GM18526 (cell line): ENCODE data around the gene JARID2.

ENCODE experiments used
- POLR2A ChIP-seq: IDR thresholded peaks from 3 replicates; pipeline ENCODE4 v1.6.1; 2011; ENCODE audit not compliant: insufficient read length; ENCODE audit errors: extremely low read depth

Gene JARID2

GRCh38 chr6:15538766-15539495, 293.1 kb downstream of the JARID2 start:
- no peak for TF ChIP-seq POLR2A

- no peak for TF ChIP-seq POLR2A
Measured at GRCh38 chr6:15539722-15540270, 293.9 kb downstream of the JARID2 start.

- no peak for TF ChIP-seq POLR2A
Measured at GRCh38 chr6:15544321-15544900, 298.5 kb downstream of the JARID2 start.

GRCh38 chr6:15546591-15546990, 300.7 kb downstream of the JARID2 start:
- TF ChIP-seq POLR2A, result no peak

GRCh38 chr6:15547400-15547799, 301.5 kb downstream of the JARID2 start:
- no peak for TF ChIP-seq POLR2A

GRCh38 chr6:15549371-15549770, 303.5 kb downstream of the JARID2 start:
- no peak for TF ChIP-seq POLR2A

GRCh38 chr6:15550546-15551123, 304.8 kb downstream of the JARID2 start:
- no peak for TF ChIP-seq POLR2A

- no peak for TF ChIP-seq POLR2A
Measured at GRCh38 chr6:15551262-15551661, 305.4 kb downstream of the JARID2 start.

- no peak for TF ChIP-seq POLR2A
Measured at GRCh38 chr6:15551798-15552197, 305.9 kb downstream of the JARID2 start.

- no peak for TF ChIP-seq POLR2A
Measured at GRCh38 chr6:15553031-15553430, 307.2 kb downstream of the JARID2 start.

GRCh38 chr6:15553736-15554294, 307.9 kb downstream of the JARID2 start:
- no peak for TF ChIP-seq POLR2A

- no peak for TF ChIP-seq POLR2A
Measured at GRCh38 chr6:15554728-15555100, 308.8 kb downstream of the JARID2 start.

GRCh38 chr6:15555101-15556038, 309.5 kb downstream of the JARID2 start:
- TF ChIP-seq POLR2A, result no peak

- no peak for TF ChIP-seq POLR2A
Measured at GRCh38 chr6:15556711-15557110, 310.8 kb downstream of the JARID2 start.

- TF ChIP-seq POLR2A, result no peak
Measured at GRCh38 chr6:15557174-15557573, 311.3 kb downstream of the JARID2 start.
